K562 (cell line): ENCODE data around the gene ZNF628. TPM values are rescaled to one million over a fixed set of nuclear protein-coding genes. Genes with fewer than 3 reads are reported as not detected.

ENCODE experiments used
- ATF1 ChIP-seq, 2 experiments: fragments of 450-650 bp in 1 of 2; IDR thresholded peaks; 2 replicates each; pipeline ENCODE4 v1.6.1; 2016; ENCODE audit warnings: missing compliant biosample characterization in 1 of 2, missing genetic modification characterization in 1 of 2
- DNMT1 ChIP-seq: fragments of 450-650 bp; IDR thresholded peaks from 2 replicates; pipeline ENCODE4 v1.6.1; 2016; ENCODE audit warnings: antibody characterized with exemption, mild to moderate bottlenecking
- ELF2 ChIP-seq: fragments of 250-450 bp; sonication (Bioruptor Pico); IDR thresholded peaks from 2 replicates; pipeline ENCODE4 v1.5.0; 2021; ENCODE audit warnings: mild to moderate bottlenecking
- HLTF ChIP-seq: fragments of 450-650 bp; IDR thresholded peaks from 2 replicates; pipeline ENCODE4 v1.6.1; 2016
- HMGN3 ChIP-seq: IDR thresholded peaks from 2 replicates; pipeline ENCODE4 v1.6.1; 2011; ENCODE audit warnings: borderline replicate concordance, low read depth, mild to moderate bottlenecking, mixed read lengths, low read length; ENCODE audit not compliant: insufficient read length; ENCODE audit errors: extremely low read depth
- JUND ChIP-seq, 2 experiments: IDR thresholded peaks; 2 replicates in 1 of 2; 3 replicates in 1 of 2; pipeline ENCODE4 v1.6.1; 2011; ENCODE audit warnings: borderline replicate concordance in 2 of 2, low read depth in 2 of 2, low read length in 2 of 2, improper control_type of control experiment in 1 of 2, missing biosample characterization in 1 of 2, missing genetic modification characterization in 1 of 2, missing genetic modification reagents in 1 of 2
- PCBP1 ChIP-seq: fragments of 200-400 bp; formaldehyde crosslinking; IDR thresholded peaks from 2 replicates; pipeline ENCODE4 v1.6.1; 2018; ENCODE audit warnings: mild to moderate bottlenecking, low read depth, low read length; ENCODE audit not compliant: poor library complexity, severe bottlenecking
- POLR2AphosphoS5 ChIP-seq: IDR thresholded peaks from 2 replicates; pipeline ENCODE4 v1.6.1; 2011; ENCODE audit warnings: mild to moderate bottlenecking, low read depth, low read length, moderate library complexity; ENCODE audit not compliant: control insufficient read depth, insufficient read depth
- POLR2G ChIP-seq: fragments of 200-400 bp; formaldehyde crosslinking; IDR thresholded peaks from 2 replicates; pipeline ENCODE4 v1.6.1; 2017; ENCODE audit warnings: low read depth, mild to moderate bottlenecking, antibody characterized with exemption, low read length, moderate library complexity
- RFX1 ChIP-seq: fragments of 450-650 bp; IDR thresholded peaks from 2 replicates; pipeline ENCODE4 v1.6.1; 2016; ENCODE audit warnings: mild to moderate bottlenecking, moderate library complexity
- polyA plus RNA-seq, 8 experiments: library from polyadenylated mRNA; depleted of rRNA in 4 of 8; stranded (reverse) in 5 of 8; unstranded in 3 of 8; fragments of >200 nt; fragmentation: Nextera tagmentation in 2 of 8; fragmentation: Illumina TruSeq in 1 of 8; extraction: Ambion mirVana in 2 of 8; extraction: Trizol in 1 of 8; gene quantifications; 2 replicates each; pipeline versions ENCODE4 v1.2.1 to v1.2.3, GENCODE V29; 2011 to 2014; ENCODE audit warnings: inconsistent platforms in 1 of 8, missing spikeins in 1 of 8
- total RNA-seq, 7 experiments: library from RNA; depleted of rRNA in 6 of 7; stranded (reverse); fragments of >200 nt in 6 of 7; fragmentation: Illumina TruSeq in 2 of 7; extraction: Trizol in 2 of 7; gene quantifications; 2 replicates each; pipeline versions ENCODE4 v1.2.1 to v1.2.3, GENCODE V29; 2011 to 2021; ENCODE audit warnings: low replicate concordance in 1 of 7
- TF ChIP-seq, protein P1 (sequence below): sonication (generic); formaldehyde crosslinking; IDR thresholded peaks from 2 replicates; pipeline ENCODE4 v1.9.0; 2022; ENCODE audit warnings: mild to moderate bottlenecking, missing genetic modification reagents
- TF ChIP-seq, protein P2 (sequence below): sonication (generic); formaldehyde crosslinking; IDR thresholded peaks from 2 replicates; pipeline ENCODE4 v1.8.0; 2022; ENCODE audit warnings: missing genetic modification reagents, mild to moderate bottlenecking, moderate library complexity, borderline replicate concordance
- TF ChIP-seq, protein P3 (sequence below): sonication (generic); formaldehyde crosslinking; IDR thresholded peaks from 2 replicates; pipeline ENCODE4 v1.4.0; 2020; ENCODE audit warnings: mild to moderate bottlenecking, missing genetic modification reagents

Gene ZNF628
- total and polyA plus RNA-seq, 9 of the 15 experiments (the other 6 are each of a cell fraction or from before 2014, with no cell fraction given), result 0.13 to 13.6 (median 2.2) TPM; not detected in 3

DNA sequence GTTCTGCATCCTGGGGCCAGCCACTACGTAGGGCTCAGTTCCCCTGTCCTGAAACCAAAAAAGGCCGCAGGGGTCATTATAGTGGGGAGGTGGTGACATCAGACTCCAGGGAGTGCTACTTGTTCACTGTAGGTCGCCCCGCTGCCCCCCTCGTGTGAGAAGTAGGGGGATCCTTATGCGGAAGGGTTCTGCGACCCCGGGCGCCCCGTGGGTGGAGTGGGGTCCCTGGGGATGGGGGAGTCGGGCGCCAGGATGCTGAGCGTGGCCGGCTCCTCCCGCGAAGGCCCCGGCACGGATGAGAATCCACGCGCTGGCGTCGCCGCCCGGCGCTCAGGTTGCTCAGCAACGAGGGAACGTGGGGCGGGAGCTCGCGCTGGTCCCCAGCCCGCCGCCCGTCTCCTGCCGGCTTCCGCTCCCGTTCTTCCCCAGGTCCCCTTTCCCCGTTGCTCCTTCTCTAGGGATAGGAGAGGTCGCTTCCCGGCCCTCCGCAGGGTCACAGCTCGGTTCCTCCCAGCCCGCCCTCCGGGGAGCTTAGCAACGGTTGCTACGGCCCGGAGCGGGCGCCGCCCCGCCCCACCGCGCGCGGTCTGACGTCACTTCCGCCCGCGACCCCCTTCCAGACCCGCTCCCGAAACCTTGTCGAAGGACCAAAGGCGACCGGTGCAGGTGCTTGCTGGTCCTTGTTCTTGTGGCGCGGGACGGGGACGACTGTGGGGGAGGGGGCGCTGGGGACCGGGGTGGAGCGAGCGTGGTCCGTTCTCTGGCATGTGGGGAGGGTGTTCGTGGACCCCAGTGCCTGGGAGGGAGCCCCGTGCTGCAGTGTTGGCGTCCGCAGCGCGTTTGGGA lies 8.4 kb downstream of the ZNF628 start, which contains the start of gene NAT14 (continued):
- TF ChIP-seq POLR2G, result peak; percentile 70
- peak; percentile 29; the same call in 1 of the 2 replicates for TF ChIP-seq DNMT1
- peak; percentile 42 for TF ChIP-seq PCBP1
- peak; percentile 34; the same call in 1 of the 2 replicates for TF ChIP-seq ELF2 (CRISPR knock-in tag)
- TF ChIP-seq HLTF, result peak; percentile 32; the same call in 1 of the 2 replicates
- TF ChIP-seq, protein P1, sequence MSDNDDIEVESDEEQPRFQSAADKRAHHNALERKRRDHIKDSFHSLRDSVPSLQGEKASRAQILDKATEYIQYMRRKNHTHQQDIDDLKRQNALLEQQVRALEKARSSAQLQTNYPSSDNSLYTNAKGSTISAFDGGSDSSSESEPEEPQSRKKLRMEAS, result peak; percentile 43; the same call in 1 of the 2 replicates
- TF ChIP-seq, protein P2, sequence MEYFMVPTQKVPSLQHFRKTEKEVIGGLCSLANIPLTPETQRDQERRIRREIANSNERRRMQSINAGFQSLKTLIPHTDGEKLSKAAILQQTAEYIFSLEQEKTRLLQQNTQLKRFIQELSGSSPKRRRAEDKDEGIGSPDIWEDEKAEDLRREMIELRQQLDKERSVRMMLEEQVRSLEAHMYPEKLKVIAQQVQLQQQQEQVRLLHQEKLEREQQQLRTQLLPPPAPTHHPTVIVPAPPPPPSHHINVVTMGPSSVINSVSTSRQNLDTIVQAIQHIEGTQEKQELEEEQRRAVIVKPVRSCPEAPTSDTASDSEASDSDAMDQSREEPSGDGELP (CRISPR knock-in tag), result 0 out of 2 replicates have a peak, but pooled peaks have one; percentile 12
- TF ChIP-seq, protein P3, sequence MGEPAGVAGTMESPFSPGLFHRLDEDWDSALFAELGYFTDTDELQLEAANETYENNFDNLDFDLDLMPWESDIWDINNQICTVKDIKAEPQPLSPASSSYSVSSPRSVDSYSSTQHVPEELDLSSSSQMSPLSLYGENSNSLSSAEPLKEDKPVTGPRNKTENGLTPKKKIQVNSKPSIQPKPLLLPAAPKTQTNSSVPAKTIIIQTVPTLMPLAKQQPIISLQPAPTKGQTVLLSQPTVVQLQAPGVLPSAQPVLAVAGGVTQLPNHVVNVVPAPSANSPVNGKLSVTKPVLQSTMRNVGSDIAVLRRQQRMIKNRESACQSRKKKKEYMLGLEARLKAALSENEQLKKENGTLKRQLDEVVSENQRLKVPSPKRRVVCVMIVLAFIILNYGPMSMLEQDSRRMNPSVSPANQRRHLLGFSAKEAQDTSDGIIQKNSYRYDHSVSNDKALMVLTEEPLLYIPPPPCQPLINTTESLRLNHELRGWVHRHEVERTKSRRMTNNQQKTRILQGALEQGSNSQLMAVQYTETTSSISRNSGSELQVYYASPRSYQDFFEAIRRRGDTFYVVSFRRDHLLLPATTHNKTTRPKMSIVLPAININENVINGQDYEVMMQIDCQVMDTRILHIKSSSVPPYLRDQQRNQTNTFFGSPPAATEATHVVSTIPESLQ, result no peak
- peak; percentile 97 for TF ChIP-seq RFX1
- TF ChIP-seq HMGN3, result peak; percentile 49
- peak; percentile 81 for TF ChIP-seq JUND (IDR thresholded peaks at IDR 0.05; ENCODE audit: borderline replicate concordance, low read depth, low read length)
- TF ChIP-seq JUND (tag; IDR thresholded peaks at IDR 0.05; ENCODE audit: borderline replicate concordance, low read depth, low read length), result peak; percentile 34; the same call in 1 of the 3 replicates
- peak; percentile 54; the same call in 1 of the 2 replicates for TF ChIP-seq POLR2AphosphoS5
- TF ChIP-seq ATF1 (CRISPR knock-in tag; IDR thresholded peaks at IDR 0.05), result peak; percentile 69
- peak; percentile 93 for TF ChIP-seq ATF1 (tag; IDR thresholded peaks at IDR 0.05)
